Activated effector memory CD4-positive, alpha-beta T cell treated with anti-CD3 and anti-CD28 coated beads, Interleukin-2, amount 50 U/mL, for 16 hours (primary cell): ENCODE measurements around the gene ACTG2.
"Not testable (repeated sequence)": the region's sequence is repeated elsewhere in the genome, so short reads cannot be mapped to it uniquely, and the experiment has no call there.

Source experiments
- DNase-seq: peaks from one replicate; pipeline ENCODE4 v3.0.0-alpha.2; 2020

ACTG2 gene

DNA sequence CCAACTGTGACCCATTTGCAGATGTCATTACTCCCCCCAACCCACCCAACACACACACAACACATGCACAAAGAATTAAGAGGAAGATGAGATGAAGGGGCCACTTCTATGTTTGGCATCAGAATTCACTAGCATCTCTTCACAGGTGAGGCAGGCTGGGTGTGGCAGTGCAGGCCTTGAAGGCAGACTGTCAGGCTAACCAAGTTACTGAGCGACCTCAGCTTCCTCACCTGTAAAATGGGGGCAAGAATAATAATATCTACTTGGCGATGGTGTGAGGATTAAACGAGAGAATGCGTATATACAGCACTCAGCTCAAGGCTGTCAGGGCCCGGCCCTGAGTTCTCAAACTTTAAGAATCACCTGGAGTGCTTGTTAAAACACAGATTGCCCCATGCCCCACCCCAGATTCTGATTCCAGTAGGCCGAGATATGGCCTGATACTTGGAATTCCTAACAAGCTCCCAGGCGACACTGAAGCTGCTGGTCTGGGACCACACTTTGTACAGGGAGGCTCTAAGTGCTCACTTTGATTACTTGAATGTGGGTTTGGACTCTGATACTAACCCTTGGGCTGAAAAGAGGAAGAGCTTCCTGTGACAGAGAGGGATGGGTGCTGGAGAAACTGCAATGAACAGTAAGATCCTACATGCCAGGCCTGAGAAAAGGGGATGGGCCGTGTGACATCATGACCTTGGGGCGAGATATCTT is 1.1 kb downstream of the ACTG2 start:
- DNase-seq = no peak

DNA sequence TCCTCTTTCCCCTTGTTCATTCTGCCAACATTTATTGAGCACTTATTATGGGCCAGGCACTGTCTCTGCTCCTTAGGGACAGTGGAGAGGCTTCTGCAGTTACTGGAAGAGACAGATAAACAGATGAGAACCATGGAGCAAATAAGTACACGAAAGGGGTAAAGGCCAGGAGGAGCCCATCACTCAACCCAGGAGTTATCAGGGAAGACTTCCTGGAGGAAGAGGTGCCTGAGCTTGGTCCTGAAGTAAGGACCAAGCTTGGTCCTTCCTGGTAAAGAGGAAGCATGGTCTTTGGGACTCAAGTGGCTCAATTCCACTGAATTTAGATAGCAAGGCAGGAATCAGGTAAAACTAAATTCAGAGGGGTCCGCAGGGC is 1.7 kb downstream of the ACTG2 start:
- DNase-seq = no peak

DNA sequence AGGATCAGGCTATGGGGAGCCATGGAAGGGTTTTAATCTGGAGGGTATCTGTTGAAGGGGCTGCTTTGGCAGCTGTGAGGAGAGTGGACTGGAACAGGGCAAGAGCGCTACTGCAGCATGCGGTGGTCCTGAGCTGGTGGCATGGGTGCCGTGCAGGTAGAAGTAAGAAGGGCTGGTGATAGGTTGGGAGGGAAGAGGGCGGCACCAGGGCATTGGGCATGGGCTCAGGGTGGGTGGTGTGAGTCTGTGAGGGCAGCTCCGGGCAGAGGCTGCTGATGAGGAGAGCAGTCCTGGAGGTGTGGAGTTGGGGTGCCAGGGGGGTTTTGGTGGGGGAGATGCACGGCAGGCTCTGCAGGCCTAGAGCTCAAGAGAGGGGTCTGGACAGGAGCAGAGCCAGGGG is 2.1 kb downstream of the ACTG2 start:
- DNase-seq = no peak

DNA sequence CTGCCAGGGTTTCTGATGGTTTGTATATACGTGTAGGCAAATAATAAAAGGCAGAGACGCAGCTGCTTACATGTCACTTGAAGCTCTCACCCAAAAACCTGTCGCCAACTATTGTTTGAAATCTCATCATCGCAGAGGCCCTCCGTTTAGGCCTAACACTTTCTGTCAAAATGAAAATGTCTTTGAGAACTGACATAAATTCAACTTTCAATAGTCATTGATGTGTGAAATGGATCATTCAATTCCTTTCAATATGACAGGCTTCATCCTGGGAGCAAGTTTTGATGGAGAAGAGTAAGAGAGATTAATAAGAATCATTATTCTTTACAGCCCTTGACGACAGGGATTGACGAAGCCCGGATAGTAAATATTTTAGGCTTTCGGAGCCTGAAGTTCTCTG is 2.7 kb downstream of the ACTG2 start:
- no peak for DNase-seq

DNA sequence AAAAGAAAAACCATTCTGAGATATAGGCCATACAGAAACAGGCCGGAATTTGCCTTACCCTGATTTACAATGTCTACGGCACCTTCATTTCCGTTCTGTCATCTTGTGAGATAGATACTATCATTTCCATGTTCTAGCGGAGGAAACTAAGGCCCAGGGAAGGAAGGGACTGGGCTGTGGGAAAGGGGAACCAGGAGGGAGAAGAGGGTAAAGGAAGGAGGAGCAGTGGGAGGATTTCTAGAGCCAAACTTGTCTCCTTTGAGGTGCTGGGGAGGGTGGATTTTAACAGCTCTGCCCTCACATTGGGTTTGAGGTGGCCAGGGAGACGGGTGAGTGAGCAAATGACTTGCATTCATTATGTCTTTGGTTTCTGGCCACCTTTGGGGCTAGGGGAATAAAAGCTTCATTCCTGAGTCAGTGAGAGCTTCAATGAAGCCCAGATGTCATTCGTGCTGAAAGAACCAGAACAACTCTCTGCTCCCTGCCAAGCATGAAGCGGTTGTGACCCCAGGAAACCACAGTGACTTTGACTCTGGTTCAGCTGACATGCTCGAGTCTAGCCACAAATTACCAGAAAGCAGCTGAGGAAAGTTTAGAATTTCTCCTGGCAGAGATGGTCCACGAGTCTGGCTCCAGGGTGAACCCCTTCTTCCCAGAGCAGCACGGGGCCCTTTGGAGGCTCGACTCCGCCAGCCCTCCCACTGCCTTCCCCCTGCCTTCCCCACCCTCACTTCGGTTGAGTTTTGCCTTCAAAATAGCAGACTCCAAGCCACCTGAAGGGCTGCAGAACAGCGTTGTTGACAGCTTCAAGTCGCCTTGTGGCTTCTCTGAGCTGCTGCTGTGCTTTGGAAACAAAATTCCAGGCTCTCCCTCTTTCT is 3.8 kb downstream of the ACTG2 start:
- DNase-seq = no peak

DNA sequence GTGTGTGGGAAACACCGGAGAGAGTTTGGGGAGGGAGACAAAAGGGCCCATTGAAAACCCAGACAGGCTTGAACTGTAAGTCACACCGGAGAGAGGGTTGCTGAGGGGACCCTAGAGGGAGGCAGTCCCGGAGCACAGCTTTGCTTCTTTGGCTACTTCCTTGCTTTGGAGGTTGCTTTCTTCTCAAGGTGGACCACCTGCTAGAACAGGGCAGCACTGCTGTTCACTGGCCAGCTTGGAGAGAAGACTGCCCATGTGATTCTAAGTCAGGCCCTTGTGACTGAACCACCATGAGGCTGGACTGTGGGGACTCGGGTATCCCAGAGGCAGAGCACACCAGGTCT is 4.4 kb downstream of the ACTG2 start:
- no peak for DNase-seq

DNA sequence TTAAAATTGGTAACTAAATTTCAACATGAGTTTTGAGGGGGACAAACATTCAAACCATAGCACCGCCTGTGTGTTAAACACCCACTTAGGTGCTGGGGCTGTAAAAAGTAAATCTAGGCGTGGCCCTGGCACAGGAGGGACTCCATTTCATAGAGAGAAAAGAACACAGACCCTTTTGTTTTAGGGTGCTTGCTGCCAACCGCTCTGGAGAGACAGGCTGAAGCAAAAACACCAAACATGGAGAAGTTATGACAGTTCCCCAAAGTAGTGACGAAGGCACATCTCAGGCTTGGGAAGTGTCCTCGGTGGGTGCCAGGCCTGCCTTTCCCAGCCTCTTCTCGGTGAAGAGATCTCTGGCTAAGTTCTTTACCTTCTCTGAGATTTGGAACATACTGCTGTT is 5.1 kb downstream of the ACTG2 start:
- no peak for DNase-seq

DNA sequence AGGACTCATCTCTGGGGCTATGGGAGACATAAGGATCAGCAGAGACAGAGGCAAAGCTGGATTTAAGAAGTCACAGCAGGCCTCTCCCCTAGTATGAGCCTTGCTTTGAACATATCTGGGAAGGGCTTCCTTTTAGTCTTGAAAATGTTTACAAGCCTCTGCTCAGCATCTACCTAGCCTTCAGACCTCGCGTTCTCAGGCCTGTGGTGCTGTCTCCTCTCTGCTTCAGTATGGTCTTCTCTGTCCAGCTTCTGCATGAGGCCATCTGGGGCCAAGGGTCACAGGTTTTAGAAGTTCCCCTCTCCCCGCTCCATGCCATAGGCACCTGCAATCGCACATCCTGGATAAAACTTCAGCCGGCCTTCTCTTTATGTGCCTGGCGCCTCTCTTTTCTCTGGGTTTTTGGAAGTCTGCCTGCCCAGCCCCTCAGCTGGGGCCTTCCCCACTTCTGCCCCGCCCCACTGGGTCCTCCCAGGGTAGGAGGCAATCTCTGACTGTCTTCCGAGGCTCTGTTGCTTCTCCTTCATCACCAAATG is 7.1 kb downstream of the ACTG2 start:
- DNase-seq = no peak

DNA sequence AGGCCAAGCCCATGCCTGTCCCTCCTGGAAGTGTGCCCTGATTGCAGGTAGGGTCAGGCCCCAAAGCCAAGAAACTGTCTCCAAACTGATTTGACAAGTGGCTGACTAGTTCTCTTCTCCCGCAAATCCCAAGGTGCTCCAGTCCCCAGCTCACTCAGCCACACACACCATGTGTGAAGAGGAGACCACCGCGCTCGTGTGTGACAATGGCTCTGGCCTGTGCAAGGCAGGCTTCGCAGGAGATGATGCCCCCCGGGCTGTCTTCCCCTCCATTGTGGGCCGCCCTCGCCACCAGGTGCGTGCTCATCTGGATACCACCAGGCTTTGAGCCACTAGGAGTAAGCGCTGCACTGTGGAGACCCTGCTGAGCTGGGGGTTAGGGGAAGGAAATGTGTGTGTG is 8.3 kb downstream of the ACTG2 start:
- DNase-seq = no peak

DNA sequence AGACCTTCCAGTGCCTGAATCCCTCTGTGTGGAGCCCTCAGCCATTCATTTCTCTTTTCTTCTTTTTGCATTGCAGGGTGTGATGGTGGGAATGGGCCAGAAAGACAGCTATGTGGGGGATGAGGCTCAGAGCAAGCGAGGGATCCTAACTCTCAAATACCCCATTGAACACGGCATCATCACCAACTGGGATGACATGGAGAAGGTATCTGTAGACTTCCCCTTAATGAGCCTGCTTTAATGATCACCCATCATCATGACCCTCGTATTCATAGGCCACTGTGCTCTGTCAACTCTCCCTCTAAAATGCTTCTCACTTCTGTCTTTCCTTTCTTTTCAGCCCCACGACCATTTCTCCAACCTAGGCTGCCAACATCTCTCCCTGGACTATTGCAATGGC is 9.5 kb downstream of the ACTG2 start:
- DNase-seq = no peak

DNA sequence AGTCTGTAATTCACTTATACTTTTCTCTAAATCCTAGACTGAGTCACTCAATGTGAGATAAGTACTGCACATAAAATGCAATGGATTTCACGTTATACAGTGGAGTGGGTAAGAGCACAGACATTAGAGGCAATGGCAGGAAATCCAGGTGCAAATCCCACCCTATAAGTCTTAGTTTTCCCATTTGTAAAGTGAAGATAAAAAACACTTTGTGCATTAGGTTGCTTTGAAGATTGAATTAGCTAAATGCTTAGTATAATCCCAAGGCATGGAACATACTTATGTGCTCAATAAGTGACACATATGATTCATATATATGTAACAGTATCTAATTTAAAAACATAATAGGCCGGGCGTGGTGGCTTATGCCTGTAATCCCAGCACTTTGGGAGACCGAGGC is 10.5 kb downstream of the ACTG2 start:
- DNase-seq = no peak

DNA sequence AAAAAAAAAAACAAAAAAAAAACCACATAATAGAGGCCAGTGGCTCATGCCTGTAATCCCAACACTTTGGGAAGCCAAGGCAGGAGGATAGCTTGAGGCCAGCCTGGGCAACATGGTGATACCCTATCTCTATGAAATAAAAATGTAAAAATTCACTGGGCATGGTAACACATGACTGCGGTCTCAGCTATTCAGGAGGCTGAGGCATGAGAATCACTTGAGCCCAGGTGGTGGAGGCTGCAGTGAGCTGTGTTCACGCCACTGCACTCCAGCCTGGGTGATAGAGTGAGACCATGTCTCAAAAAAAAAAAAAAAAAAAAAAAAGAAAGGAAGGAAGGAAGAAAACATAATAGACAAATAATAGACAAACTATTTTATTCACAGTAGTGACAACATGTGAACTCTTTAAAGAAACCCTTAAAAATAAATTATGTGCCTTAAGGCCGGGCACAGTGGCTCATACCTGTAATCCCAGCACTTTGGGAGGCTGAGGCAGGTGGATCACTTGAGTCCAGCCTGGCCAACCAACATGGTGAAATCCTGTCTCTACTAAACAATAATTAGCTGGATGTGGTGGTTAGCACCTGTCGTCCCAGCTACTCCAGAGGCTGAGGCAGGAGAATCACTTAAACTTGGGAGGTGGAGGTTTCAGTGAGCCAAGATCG is 11.3 kb downstream of the ACTG2 start:
- DNase-seq = not testable (repeated sequence)

DNA sequence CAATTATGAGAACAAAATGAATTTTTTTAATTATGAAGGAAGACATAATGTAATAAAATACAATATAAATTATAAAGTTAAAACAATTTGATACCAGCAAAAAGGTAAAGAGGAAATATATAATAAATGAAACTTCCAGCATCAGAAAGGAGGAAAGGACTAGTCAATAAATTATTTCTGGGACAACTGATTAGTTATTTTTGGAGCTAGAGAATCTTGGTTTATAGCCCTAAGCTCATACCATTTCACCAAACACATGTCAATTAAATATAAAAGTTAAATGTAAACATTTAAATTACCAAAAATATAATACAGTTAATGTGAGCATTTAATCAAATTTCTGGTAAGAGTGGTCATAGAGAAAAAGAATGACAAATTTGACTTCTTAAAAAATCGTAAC is 12.1 kb downstream of the ACTG2 start:
- no peak for DNase-seq

DNA sequence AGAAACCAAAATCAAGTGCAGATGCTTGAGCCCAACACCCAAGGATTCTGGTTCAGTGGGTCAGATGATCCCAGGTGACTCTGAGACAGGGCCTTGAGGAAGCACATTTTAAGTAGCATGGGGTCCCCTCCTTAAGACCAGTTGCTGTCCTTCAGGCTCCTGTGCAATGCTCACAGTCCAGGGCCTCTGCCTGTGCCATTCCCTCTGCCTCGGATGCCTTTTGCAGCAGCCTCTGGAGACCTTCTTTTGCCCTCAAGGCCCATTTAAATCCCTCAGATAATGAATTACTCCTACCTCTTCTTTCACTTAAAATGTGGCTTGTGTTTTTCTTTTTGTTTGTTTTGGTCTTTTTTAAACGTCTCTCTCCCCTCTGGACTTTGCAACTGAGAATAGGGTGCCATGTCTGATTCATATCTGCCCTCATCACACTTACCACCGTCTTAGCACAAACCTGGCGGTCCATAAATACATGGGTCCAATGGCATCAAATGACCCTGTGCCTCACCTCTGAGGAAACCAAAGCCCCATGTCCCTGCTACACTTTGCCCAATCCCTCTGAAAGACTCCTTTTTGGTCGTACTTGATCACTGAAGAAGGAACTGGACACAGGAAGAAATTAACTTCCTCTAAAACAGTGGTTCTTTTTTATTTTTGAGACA is 14.2 kb downstream of the ACTG2 start:
- no peak for DNase-seq

DNA sequence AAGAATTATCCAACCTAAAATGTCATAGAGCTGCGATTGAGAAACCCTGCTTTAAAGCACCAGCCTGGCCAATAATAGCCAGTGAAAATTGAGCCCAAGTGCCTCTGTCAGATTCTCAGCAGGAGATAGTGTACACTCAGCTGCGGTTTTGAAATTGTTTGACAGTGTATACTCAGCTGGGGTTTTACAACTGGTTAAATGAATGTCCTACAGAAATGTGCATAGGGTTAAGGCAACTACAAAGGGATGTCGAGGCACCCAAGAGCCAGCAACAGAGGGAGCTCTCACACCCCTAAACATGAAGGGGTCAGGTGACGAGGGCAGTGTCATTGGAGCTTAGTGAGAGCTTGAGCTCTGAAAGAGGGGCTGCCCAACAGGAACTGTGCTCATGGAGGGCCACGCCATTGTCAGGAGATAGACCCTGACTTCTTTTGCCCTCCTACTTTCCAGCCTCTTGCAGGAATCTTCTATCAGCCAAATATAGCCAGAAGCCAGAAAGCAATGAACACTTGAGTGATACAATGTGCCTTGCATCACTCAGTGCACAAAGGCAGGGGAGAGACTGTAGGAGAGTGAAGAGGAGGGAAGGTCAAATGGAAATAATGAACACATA is 15.1 kb downstream of the ACTG2 start:
- peak; percentile 80 for DNase-seq

DNA sequence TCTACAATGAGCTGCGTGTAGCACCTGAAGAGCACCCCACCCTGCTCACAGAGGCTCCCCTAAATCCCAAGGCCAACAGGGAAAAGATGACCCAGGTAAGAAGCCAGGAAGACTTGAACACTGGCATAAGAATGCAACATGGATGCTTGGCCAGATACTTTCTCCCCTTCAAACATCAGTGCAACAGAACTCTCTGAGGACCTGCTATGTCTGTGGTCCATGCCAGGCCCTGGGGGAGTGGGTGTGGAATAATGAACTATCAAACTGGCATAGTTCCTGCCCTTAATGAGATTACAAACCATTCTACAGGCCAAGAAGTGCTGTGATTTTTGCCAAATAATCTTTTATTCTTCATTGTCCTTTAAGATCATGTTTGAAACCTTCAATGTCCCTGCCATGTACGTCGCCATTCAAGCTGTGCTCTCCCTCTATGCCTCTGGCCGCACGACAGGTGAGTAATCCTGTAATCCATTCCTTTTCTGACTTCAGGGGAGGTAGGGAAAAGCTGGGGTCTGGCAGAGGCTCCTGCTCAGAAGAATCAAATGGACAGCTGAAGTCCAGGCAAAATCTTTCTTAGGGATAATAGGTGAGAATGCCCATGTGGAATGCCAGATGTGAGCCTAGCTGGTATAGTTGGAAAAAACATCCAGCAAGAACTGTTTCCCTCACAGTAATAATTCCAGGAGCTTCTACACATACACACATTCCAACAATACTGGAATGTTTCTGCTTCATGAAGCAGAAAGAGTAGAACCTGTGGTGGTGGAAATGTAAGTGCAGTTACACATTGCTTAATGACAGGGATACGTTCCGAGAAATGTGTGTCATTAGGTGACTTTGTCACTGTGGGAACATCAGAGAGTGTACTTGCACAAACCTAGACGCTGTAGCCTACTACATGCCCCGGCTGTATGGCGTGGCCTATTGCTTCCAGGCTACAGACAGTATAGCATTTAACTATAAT is 16.2 kb downstream of the ACTG2 start:
- no peak for DNase-seq

DNA sequence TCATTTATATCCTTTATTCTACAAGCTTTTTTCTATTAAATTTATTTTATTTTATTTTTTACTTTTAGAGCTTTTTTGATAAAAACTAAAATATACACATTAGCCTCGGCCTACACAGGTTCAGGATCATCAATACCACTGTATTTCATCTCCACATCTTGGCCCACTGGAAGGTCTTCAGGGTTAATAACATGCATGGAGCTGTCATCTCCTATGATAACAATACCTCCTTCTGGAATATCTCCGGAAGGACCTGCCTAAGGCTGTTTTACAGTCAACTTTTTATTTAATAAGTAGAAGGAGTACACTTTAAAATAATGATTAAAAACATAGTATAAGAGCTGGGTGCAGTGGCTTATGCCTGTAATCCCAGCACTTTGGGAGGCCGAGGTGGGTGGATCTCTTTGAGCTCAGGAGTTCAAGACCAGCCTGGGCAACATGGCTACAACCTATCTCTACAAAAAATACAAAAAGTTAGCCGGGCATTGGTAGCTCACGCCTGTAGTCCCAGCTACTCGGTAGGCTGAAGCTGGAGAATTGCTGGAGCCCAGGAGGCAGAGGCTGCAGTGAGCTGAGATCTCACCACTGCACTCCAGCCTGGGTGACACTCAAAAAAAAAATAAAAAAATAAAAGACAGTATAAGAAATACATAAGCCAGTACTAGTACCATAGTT is 18.2 kb downstream of the ACTG2 start:
- DNase-seq = no peak

DNA sequence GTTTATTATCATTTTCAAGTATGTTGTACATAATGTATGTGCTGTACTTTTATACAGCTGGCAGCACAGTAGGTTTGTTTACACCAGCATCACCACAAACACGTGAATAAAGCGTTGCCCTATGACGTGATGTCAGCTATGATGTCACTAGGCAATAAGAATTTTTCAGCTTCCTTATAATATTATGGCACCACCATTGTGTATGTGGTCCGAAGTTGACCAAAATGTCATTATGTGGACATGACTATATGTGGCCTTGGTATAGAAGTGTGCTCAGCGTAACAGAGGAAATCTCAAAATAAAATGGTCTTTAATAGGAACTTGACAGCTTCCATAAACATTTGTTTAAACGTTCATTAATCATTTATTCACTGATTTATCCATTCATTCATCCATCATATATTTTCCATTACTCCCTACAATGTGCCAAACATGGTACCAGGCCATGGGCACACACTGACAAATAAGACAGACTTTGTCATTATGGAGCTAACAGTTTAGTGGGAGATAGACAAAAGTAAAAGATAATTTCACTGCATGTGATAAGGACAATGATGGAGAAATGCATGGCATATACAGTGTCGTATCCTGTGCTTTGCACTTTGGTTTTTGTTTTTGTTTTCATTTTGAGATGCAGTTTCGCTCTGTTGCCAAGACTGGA is 18.9 kb downstream of the ACTG2 start:
- no peak for DNase-seq

DNA sequence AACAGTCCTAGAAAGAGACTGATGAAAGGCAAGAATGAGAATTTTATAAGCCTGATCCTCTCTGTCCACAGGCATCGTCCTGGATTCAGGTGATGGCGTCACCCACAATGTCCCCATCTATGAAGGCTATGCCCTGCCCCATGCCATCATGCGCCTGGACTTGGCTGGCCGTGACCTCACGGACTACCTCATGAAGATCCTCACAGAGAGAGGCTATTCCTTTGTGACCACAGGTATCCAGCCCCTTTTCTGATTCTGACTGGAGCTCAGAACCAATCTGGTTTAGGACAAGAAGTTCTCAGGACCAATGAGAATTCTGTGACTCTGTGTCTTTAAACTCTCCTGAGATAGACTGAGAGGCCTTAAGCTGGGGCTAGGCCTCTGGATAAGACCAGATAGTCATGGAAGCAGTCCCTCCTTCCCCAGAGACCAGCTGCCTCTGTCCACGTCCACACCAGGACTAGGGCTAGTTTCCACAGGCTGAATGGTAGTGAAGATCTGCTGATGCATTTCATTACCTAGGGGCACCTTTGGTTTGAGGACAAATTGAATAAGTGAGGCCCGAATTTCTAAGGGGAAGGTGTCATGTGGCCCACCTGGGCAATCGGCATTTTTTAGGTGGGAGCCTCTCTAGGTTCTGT is 20.7 kb downstream of the ACTG2 start:
- DNase-seq = no peak

DNA sequence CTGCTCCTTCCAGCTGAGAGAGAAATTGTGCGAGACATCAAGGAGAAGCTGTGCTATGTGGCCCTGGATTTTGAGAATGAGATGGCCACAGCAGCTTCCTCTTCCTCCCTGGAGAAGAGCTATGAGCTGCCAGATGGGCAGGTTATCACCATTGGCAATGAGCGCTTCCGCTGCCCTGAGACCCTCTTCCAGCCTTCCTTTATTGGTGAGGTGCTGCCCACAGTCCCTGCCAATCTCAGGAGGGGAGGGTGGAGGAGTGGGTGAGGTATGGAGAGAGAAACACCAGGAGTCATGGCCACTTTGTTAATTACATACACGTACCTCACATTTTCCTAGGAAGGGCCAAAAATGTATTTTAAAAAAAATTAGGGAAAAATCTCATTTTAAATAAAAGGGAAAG is 21.9 kb downstream of the ACTG2 start:
- no peak for DNase-seq
